HepG2 (cell line): ENCODE measurements around the gene DNAJC9. TPM values are rescaled to one million over a fixed set of nuclear protein-coding genes. Genes with fewer than 3 reads are reported as not detected.

ENCODE experiments used
- CENPX ChIP-seq: sonication (generic); formaldehyde crosslinking; IDR thresholded peaks from 2 replicates; pipeline ENCODE4 v1.9.0; 2021; ENCODE audit warnings: mild to moderate bottlenecking, missing genetic modification reagents, moderate library complexity
- ELF3 ChIP-seq: IDR thresholded peaks from 2 replicates; pipeline ENCODE4 v1.6.1; 2016; ENCODE audit warnings: missing genetic modification reagents, missing compliant biosample characterization
- MIER3 ChIP-seq: IDR thresholded peaks from 2 replicates; pipeline ENCODE4 v1.6.1; 2016; ENCODE audit warnings: missing compliant biosample characterization, borderline replicate concordance
- MLX ChIP-seq: IDR thresholded peaks from 2 replicates; pipeline ENCODE4 v1.6.1; 2016
- NBN ChIP-seq: fragments of 450-650 bp; conservative IDR thresholded peaks from 2 replicates; pipeline ENCODE4 v1.6.1; 2017
- NFIC ChIP-seq: IDR thresholded peaks from 2 replicates; pipeline ENCODE4 v1.6.1; 2012; ENCODE audit warnings: mild to moderate bottlenecking, low read length, inconsistent platforms
- PBX3 ChIP-seq: sonication (generic); formaldehyde crosslinking; IDR thresholded peaks from 2 replicates; pipeline ENCODE4 v1.8.1; 2023; ENCODE audit warnings: missing genetic modification reagents, inconsistent platforms, borderline replicate concordance
- REL ChIP-seq: sonication (generic); formaldehyde crosslinking; conservative IDR thresholded peaks from 2 replicates; pipeline ENCODE4 v1.8.0; 2022; ENCODE audit warnings: mild to moderate bottlenecking, missing genetic modification reagents, moderate library complexity
- RERE ChIP-seq: IDR thresholded peaks from 2 replicates; pipeline ENCODE4 v1.6.1; 2016; ENCODE audit warnings: low read depth, missing genetic modification reagents, missing compliant biosample characterization
- RFX3 ChIP-seq: IDR thresholded peaks from 2 replicates; pipeline ENCODE4 v1.6.1; 2016; ENCODE audit warnings: missing biosample characterization, missing genetic modification reagents
- SALL1 ChIP-seq: sonication (generic); formaldehyde crosslinking; IDR thresholded peaks from 2 replicates; pipeline ENCODE4 v1.8.0; 2022; ENCODE audit warnings: mild to moderate bottlenecking, missing genetic modification reagents
- SRSF9 ChIP-seq: fragments of 200-400 bp; formaldehyde crosslinking; IDR thresholded peaks from 2 replicates; pipeline ENCODE4 v1.6.1; 2018; ENCODE audit warnings: borderline replicate concordance, mild to moderate bottlenecking, low read depth, low read length; ENCODE audit not compliant: insufficient read depth, poor library complexity, severe bottlenecking
- ZBTB42 ChIP-seq: sonication (generic); formaldehyde crosslinking; IDR thresholded peaks from 2 replicates; pipeline ENCODE4 v1.5.0; 2020; ENCODE audit warnings: mild to moderate bottlenecking, missing genetic modification reagents
- ZNF496 ChIP-seq: sonication (generic); formaldehyde crosslinking; IDR thresholded peaks from 2 replicates; pipeline ENCODE4 v1.8.1; 2023; ENCODE audit warnings: mild to moderate bottlenecking, moderate library complexity, missing genetic modification reagents; ENCODE audit not compliant: insufficient replicate concordance
- ZNF589 ChIP-seq: sonication (generic); formaldehyde crosslinking; conservative IDR thresholded peaks from 2 replicates; pipeline ENCODE4 v1.8.0; 2022; ENCODE audit warnings: mild to moderate bottlenecking, moderate library complexity, missing genetic modification reagents
- ZNF746 ChIP-seq: sonication (generic); formaldehyde crosslinking; IDR thresholded peaks from 2 replicates; pipeline ENCODE4 v1.8.0; 2022; ENCODE audit warnings: mild to moderate bottlenecking, missing genetic modification reagents
- polyA plus RNA-seq, 8 experiments: library from polyadenylated mRNA; depleted of rRNA in 3 of 8; stranded (reverse) in 7 of 8; unstranded in 1 of 8; fragments of >200 nt; fragmentation: Illumina TruSeq in 4 of 8; extraction: Trizol in 4 of 8; gene quantifications; 2 replicates each; pipeline versions ENCODE4 v1.2.1 to v1.2.3, GENCODE V29; 2011 to 2016; ENCODE audit warnings: low read depth in 4 of 8, missing spikeins in 1 of 8, mixed read lengths in 1 of 8; ENCODE audit not compliant: insufficient read depth in 1 of 8
- total RNA-seq, 5 experiments: library from RNA; depleted of rRNA; stranded (reverse); fragments of >200 nt; fragmentation: Illumina TruSeq; extraction: Trizol; gene quantifications; 2 replicates each; pipeline ENCODE4 v1.2.3, GENCODE V29; 2016; ENCODE audit warnings: low read depth in 1 of 5
- TF ChIP-seq, protein P1 (sequence below): sonication (generic); formaldehyde crosslinking; IDR thresholded peaks from 2 replicates; pipeline ENCODE4 v1.4.0; 2020; ENCODE audit warnings: mild to moderate bottlenecking, missing genetic modification reagents

Gene DNAJC9
- total and polyA plus RNA-seq, 2 of the 13 experiments (the other 11 are each of a cell fraction or from before 2014, with no cell fraction given), result 15.9 to 60.3 TPM

GRCh38 chr10:73252445-73253224 is 5.6 kb upstream of the DNAJC9 start, which contains the start of gene MRPS16 (continued):
- no peak for TF ChIP-seq RERE (CRISPR knock-in tag)
- TF ChIP-seq, protein P1, sequence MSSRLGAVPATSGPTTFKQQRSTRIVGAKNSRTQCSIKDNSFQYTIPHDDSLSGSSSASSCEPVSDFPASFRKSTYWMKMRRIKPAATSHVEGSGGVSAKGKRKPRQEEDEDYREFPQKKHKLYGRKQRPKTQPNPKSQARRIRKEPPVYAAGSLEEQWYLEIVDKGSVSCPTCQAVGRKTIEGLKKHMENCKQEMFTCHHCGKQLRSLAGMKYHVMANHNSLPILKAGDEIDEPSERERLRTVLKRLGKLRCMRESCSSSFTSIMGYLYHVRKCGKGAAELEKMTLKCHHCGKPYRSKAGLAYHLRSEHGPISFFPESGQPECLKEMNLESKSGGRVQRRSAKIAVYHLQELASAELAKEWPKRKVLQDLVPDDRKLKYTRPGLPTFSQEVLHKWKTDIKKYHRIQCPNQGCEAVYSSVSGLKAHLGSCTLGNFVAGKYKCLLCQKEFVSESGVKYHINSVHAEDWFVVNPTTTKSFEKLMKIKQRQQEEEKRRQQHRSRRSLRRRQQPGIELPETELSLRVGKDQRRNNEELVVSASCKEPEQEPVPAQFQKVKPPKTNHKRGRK (CRISPR knock-in tag), result no peak
- no peak for TF ChIP-seq SRSF9
- peak; percentile 25; the same call in 1 of the 2 replicates for TF ChIP-seq ZBTB42 (CRISPR knock-in tag)
- 0 out of 2 replicates have a peak, but pooled peaks have one; percentile 23 for TF ChIP-seq REL (CRISPR knock-in tag)
- TF ChIP-seq NBN, result no peak
- no peak for TF ChIP-seq CENPX (CRISPR knock-in tag)
- 0 out of 2 replicates have a peak, but pooled peaks have one; percentile 37 for TF ChIP-seq MLX (CRISPR knock-in tag)
- TF ChIP-seq PBX3, result no peak
- peak; percentile 51; the same call in 1 of the 2 replicates for TF ChIP-seq ZNF746 (CRISPR knock-in tag)
- TF ChIP-seq ELF3 (CRISPR knock-in tag), result peak; percentile 77
- TF ChIP-seq SALL1 (CRISPR knock-in tag), result peak; percentile 79
- TF ChIP-seq ZNF496, result no peak
- TF ChIP-seq ZNF589, result no peak
- peak; percentile 56; the same call in 1 of the 2 replicates for TF ChIP-seq MIER3 (CRISPR knock-in tag)
- TF ChIP-seq RFX3 (CRISPR knock-in tag), result no peak
- no peak for TF ChIP-seq NFIC
